GM12864 (cell line): ENCODE measurements around the gene CAVIN1.
A peak's percentile ranks its signal among the peaks of the same experiment; 100 is the strongest.
"Not testable (repeated sequence)": the region's sequence is repeated elsewhere in the genome, so short reads cannot be mapped to it uniquely, and the experiment has no call there.

Experiments
- DNase-seq: peaks from one replicate; pipeline ENCODE4 v3.0.0-alpha.2; 2011; ENCODE audit warnings: low read depth
- H3K4me3 ChIP-seq: 2 replicates; pipeline ENCODE4 v1.5.1; 2011; ENCODE audit warnings: mild to moderate bottlenecking, low read depth, low read length, control low read depth
- TF ChIP-seq, protein P1 (sequence below): IDR thresholded peaks from 2 replicates; pipeline ENCODE4 v1.5.1; 2011; ENCODE audit warnings: low read depth, mild to moderate bottlenecking, moderate library complexity, low read length, control low read depth, inconsistent platforms; ENCODE audit errors: missing control alignments

The CAVIN1 gene

DNA sequence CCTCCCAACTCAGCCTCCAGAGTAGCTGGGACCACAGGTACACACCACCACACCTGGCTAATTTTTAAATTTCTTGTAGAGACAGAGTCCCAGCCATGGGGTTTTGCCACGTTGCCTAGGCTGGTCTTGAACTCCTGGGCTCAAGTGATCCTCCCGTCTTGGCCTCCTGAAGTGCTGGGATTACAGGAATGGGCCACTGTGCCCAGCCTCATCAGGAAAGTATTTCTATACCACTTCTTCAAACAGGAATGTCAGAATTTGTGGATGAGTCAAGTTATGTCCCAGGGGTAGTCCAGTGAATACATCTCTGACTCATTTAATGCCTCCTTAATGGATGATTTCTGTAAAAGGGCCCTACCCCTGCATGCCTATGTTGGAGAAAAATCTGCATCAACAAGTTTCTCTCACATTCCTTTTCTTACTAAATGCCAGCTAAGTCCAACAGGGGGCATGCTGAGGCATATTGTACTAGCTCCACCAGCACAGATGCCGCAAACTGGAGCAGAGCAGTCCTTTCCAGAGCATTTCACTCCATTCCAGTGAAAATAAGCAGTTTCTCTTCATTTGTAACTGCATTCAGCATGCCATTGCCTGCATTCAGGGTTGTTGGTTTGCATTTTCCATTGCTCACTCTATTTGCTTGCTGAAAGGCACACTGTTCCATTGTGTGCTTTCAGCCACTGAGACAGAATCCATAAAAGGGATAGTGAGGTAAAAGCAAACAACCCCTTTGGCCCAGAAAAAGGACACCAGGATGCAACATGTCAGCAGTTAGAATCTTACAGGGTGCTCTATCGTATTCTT is 5.3 kb upstream of the CAVIN1 start:
- DNase-seq, result no peak
- TF ChIP-seq, protein P1, sequence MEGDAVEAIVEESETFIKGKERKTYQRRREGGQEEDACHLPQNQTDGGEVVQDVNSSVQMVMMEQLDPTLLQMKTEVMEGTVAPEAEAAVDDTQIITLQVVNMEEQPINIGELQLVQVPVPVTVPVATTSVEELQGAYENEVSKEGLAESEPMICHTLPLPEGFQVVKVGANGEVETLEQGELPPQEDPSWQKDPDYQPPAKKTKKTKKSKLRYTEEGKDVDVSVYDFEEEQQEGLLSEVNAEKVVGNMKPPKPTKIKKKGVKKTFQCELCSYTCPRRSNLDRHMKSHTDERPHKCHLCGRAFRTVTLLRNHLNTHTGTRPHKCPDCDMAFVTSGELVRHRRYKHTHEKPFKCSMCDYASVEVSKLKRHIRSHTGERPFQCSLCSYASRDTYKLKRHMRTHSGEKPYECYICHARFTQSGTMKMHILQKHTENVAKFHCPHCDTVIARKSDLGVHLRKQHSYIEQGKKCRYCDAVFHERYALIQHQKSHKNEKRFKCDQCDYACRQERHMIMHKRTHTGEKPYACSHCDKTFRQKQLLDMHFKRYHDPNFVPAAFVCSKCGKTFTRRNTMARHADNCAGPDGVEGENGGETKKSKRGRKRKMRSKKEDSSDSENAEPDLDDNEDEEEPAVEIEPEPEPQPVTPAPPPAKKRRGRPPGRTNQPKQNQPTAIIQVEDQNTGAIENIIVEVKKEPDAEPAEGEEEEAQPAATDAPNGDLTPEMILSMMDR, result peak; percentile 71
- no peak overlapping the region for H3K4me3 ChIP-seq

DNA sequence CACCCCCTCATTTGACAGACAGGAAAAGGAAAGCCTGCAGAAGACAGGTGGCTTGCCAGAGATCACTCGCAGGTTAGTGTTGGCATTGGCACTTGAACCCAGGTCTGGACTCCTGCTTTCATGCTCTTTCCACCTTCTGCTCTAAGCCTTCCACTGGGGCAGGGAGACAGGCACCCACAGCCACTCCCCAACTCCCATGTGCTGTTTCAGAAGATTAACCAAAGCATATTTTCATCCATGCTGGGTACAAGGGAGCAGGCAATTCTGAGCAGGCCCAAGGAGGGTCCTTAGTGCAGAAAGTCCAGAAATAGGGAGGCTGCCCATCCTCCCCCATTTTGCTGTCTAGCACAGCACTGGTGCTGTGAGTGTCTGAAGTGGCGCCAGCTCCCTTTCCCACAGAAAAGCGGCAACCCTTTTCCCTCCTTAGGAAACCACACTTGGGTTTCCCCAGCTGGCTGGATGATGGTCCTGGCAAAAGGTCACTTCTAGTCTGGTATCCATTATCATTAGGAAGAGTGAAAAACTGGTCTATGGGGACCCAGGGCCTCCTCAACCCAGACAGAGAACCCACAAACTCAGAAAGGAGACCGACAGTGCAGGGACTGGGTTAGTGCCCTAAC is 2.0 kb upstream of the CAVIN1 start:
- H3K4me3 ChIP-seq, result no peak overlapping the region
- TF ChIP-seq, protein P1, result no peak
- DNase-seq, result no peak

DNA sequence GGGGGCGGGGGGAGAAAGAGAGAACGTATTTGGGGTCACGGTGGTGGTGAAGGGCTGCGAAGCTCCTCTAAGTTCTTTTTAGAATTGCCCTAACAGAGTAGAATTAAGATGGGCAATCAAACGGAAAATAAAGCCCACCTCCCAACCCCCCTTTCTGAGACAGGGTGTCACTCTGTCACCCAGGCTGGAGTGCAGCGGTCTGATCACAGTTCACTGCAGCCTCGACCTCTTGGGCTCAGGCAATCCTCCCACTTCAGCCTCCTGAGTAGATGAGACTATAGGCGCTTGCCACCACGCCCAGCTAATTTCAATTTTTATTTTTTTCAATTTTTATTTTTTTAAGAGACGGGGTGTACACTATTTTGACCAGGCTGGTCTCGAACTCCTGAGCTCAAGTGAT is 710 bp upstream of the CAVIN1 start:
- TF ChIP-seq, protein P1, result no peak
- H3K4me3 ChIP-seq, result no peak overlapping the region
- no peak for DNase-seq

DNA sequence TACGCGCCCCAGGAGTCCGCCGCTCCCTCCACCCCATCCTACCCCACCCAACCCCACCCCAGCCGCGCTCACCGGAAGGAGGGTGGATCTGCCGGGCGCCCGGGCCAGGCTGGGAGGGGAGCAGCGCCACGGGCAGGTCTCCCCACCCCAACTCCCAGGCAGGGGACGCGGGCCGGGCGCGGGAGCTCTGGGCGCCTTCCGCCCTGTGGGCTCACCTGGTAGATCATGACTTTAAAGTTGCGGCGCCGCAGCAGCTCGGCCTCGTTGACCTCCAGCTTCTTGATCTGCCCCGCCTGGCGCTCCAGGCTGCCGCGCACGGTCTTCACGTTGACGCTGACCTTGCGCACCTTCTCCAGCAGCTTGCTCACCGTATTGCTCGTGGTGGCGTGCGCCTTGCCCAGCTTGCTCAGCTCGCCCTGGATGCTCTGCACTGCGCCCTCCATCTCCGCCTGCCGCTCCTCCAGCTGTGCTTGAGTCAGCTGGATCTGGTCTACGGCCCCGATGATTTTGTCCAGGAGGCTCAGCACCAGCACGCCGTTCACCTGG is 571 bp downstream of the CAVIN1 start:
- no peak for DNase-seq
- H3K4me3 ChIP-seq, result peak overlapping the region; percentile 47
- TF ChIP-seq, protein P1, result no peak

DNA sequence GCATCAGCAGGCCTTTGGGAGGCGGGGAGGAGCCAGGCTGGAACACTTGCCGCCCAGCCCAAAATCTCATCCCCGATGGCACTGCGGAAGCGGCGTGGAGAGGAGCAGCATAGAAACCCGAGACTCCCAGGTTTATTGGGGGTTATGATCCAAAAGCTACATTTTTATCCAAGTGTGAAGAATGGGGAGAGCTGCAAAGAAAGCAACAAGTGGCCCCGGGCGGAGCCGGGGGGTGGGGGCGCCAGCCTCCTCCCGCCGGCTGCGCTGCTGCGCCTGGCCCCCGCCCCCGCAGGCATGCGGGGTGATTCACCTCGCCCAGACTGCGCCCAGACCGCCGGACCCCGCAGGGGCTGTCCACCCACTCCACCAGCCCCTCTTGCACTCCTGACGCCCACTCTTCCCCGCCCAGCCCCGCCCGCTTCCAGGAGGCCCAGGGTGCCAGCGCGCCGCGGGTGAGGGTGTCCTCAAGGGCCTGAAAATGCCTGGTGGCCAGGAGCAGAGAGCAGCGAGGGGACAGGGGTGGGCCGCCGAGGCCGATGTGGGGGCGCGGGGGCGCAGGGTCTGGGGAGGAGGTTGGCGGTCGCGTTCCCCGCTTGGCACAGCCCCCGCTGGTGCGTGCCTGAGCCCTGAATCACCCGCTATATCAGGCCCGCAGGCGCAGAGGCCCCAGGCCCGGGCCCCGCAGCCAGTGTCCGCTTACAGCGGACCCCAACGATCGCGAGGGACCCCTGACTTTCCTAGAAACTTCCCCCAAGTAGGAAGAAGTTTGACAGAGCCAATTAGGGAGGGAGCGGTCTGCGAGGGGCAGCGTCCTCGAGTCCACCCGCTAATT is 1.3 kb downstream of the CAVIN1 start:
- DNase-seq, result no peak
- TF ChIP-seq, protein P1, result no peak
- peak overlapping the region; percentile 27 for H3K4me3 ChIP-seq

DNA sequence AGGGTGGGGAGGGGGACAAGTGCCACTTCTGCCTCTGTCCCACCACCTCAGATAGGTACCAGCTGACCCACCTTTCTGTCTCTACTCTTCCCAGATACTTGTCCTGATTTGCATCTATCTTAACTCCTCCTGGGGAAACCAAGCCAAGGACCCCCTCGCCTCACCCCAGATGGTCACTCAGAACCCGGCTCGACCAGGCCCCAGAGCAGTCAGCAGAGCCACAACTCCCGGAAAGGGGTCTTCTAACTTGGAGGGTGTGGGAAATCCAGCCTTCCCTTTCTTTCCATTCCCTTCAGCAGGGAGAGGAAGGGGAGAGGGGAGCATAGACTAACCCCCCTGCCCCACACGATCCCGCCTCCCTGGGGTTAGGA is 1.9 kb downstream of the CAVIN1 start:
- DNase-seq, result no peak
- TF ChIP-seq, protein P1, result no peak
- H3K4me3 ChIP-seq, result no peak overlapping the region

DNA sequence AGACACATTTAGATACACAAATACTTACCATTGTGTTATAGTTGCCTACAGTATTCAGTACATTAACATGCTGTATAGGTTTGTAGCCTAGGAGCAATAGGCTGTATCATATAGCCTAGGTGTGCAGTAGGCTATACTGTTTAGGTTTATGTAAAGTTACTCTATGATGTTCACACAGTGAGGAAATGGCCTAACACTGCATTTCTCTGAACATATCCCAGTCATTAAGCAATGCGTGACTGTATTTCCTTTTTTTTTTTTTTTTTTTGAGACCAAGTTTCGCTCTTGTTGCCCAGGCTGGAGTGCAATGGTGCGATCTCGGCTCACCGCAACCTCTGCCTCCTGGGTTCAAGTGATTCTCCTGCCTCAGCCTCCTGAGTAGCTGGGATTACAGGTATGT is 5.1 kb downstream of the CAVIN1 start:
- not testable (repeated sequence) for DNase-seq, H3K4me3 ChIP-seq
